HG03457 (cell line): ENCODE measurements around the gene DHRS3.

Source experiments
- ATAC-seq: cut with Tn5 transposase; IDR thresholded peaks from one replicate; pipeline ENCODE4 v1.9.1; 2021; ENCODE audit warnings: moderate number of reproducible peaks; ENCODE audit not compliant: unreplicated experiment

Gene DHRS3

GRCh38 chr1:12521096-12521495, 96.9 kb downstream of the DHRS3 start:
- ATAC-seq = no peak

- no peak for ATAC-seq
Measured at GRCh38 chr1:12519693-12520364, 98.2 kb downstream of the DHRS3 start.

GRCh38 chr1:12518931-12519692, 98.9 kb downstream of the DHRS3 start:
- no peak for ATAC-seq
